ENCODE results near the gene GP2. TPM values are rescaled to one million over a fixed set of nuclear protein-coding genes. Genes with fewer than 3 reads are reported as not detected.
"Not testable (repeated sequence)": the region's sequence is repeated elsewhere in the genome, so short reads cannot be mapped to it uniquely, and the experiment has no call there.

Gene GP2
- polyA plus RNA-seq, 1 experiment, result not detected

GRCh38 chr16:20326321-20326720, 992 bp downstream of the GP2 start:
- CTCF ChIA-PET, result no interaction called here
- no peak for DNase-seq (ENCODE audit: low read depth)
- POLR2A ChIA-PET, result no interaction called here
- TF ChIP-seq CTCF (IDR thresholded peaks at IDR 0.05; ENCODE audit: insufficient read depth, low read depth, low read length), result no peak
- no peaks in the 10 kb centered on the region for H3K36me3 ChIP-seq (ENCODE audit: control insufficient read depth, insufficient read depth, low read length)
- H3K4me3 ChIP-seq (ENCODE audit: low read depth, low read length), result no peak overlapping the region
- no peaks in the 10 kb centered on the region for H3K27me3 ChIP-seq (ENCODE audit: control insufficient read depth, insufficient read depth, low read length)

GRCh38 chr16:20325005-20325404, 2.3 kb downstream of the GP2 start:
- CTCF ChIA-PET, result no interaction called here
- Histone ChIP-seq H3K27me3 (ENCODE audit: control insufficient read depth, insufficient read depth, low read length) (no peaks in the 10 kb centered on the region), H3K4me3 (ENCODE audit: low read depth, low read length) (no peak overlapping the region), H3K36me3 (ENCODE audit: control insufficient read depth, insufficient read depth, low read length) (no peaks in the 10 kb centered on the region)
- DNase-seq (ENCODE audit: low read depth), result no peak
- POLR2A ChIA-PET, result no interaction called here
- TF ChIP-seq CTCF (IDR thresholded peaks at IDR 0.05; ENCODE audit: insufficient read depth, low read depth, low read length), result no peak

GRCh38 chr16:20323591-20324117, 3.7 kb downstream of the GP2 start:
- ChIA-PET POLR2A (no interaction called here), CTCF (interaction anchor here (0.9 kb wide), 1 partner anchor 9 kb away, joined by 3 read pairs; no protein-coding TSS in a partner anchor)
- no peak for TF ChIP-seq CTCF (IDR thresholded peaks at IDR 0.05; ENCODE audit: insufficient read depth, low read depth, low read length)
- Histone ChIP-seq H3K4me3 (ENCODE audit: low read depth, low read length) (no peak overlapping the region), H3K36me3 (ENCODE audit: control insufficient read depth, insufficient read depth, low read length) (no peaks in the 10 kb centered on the region), H3K27me3 (ENCODE audit: control insufficient read depth, insufficient read depth, low read length) (no peaks in the 10 kb centered on the region)
- no peak for DNase-seq (ENCODE audit: low read depth)

- no peaks in the 10 kb centered on the region for H3K36me3 ChIP-seq (ENCODE audit: control insufficient read depth, insufficient read depth, low read length)
- ChIA-PET POLR2A (no interaction called here), CTCF (interaction anchor here (0.9 kb wide), 1 partner anchor 8 kb away, joined by 3 read pairs; no protein-coding TSS in a partner anchor)
- DNase-seq (ENCODE audit: low read depth), result no peak
- no peak overlapping the region for H3K4me3 ChIP-seq (ENCODE audit: low read depth, low read length)
- no peak for TF ChIP-seq CTCF (IDR thresholded peaks at IDR 0.05; ENCODE audit: insufficient read depth, low read depth, low read length)
- H3K27me3 ChIP-seq (ENCODE audit: control insufficient read depth, insufficient read depth, low read length), result no peaks in the 10 kb centered on the region
Observed at GRCh38 chr16:20322696-20323095, 4.6 kb downstream of the GP2 start.

GRCh38 chr16:20321671-20322070, 5.6 kb downstream of the GP2 start:
- Histone ChIP-seq H3K36me3 (ENCODE audit: control insufficient read depth, insufficient read depth, low read length) (no peaks in the 10 kb centered on the region), H3K27me3 (ENCODE audit: control insufficient read depth, insufficient read depth, low read length) (no peaks in the 10 kb centered on the region), H3K4me3 (ENCODE audit: low read depth, low read length) (no peak overlapping the region)
- no peak for DNase-seq (ENCODE audit: low read depth)
- ChIA-PET CTCF (no interaction called here), POLR2A (no interaction called here)
- no peak for TF ChIP-seq CTCF (IDR thresholded peaks at IDR 0.05; ENCODE audit: insufficient read depth, low read depth, low read length)

- H3K36me3 ChIP-seq (ENCODE audit: control insufficient read depth, insufficient read depth, low read length); POLR2A ChIA-PET; H3K4me3 ChIP-seq (ENCODE audit: low read depth, low read length); DNase-seq (ENCODE audit: low read depth); CTCF ChIA-PET; H3K27me3 ChIP-seq (ENCODE audit: control insufficient read depth, insufficient read depth, low read length): not testable (repeated sequence)
Observed at GRCh38 chr16:20321051-20321450, 6.3 kb downstream of the GP2 start.

Measured in BJ (cell line).